Lung (tissue), 12 donors: ENCODE results near the gene STAM2. TPM values are rescaled to one million over a fixed set of nuclear protein-coding genes. Genes with fewer than 3 reads are reported as not detected.

Source experiments
- ATAC-seq: fragments of 200-7000 bp; cut with Tn5 transposase; one replicate; pipeline ENCODE4 v1.9.1; 2020; ENCODE audit warnings: moderate number of reproducible peaks; ENCODE audit not compliant: insufficient read depth, low FRiP score
- DNase-seq, 3 donors: peaks; one replicate each; pipeline ENCODE4 v3.0.0-alpha.2; 2013 to 2017
- H3K27ac ChIP-seq, 2 donors: one replicate each; pipeline ENCODE4 v1.5.1; 2013; ENCODE audit warnings: mild to moderate bottlenecking in 2 of 2, moderate library complexity in 2 of 2, control low read depth in 1 of 2, inconsistent platforms in 1 of 2, low read depth in 1 of 2, low read length in 1 of 2
- H3K27me3 ChIP-seq, 3 donors: one replicate each; pipeline ENCODE4 v1.5.1; 2013; ENCODE audit warnings: low read length in 2 of 3; ENCODE audit not compliant: control insufficient read depth in 3 of 3, insufficient read depth in 3 of 3
- H3K36me3 ChIP-seq, 4 donors: one replicate each; pipeline ENCODE4 v1.5.1; 2013; ENCODE audit warnings: low read length in 4 of 4, mild to moderate bottlenecking in 1 of 4, moderate library complexity in 1 of 4; ENCODE audit not compliant: control insufficient read depth in 4 of 4, insufficient read depth in 4 of 4
- H3K4me1 ChIP-seq, 5 donors: one replicate each; pipeline ENCODE4 v1.5.1; 2013; ENCODE audit warnings: low read length in 5 of 5, mild to moderate bottlenecking in 2 of 5, moderate library complexity in 1 of 5; ENCODE audit not compliant: control insufficient read depth in 5 of 5, insufficient read depth in 5 of 5
- H3K4me3 ChIP-seq: one replicate; pipeline ENCODE4 v1.5.1; 2013; ENCODE audit warnings: mild to moderate bottlenecking, control low read depth, moderate library complexity
- H3K9ac ChIP-seq, 2 donors: one replicate each; pipeline ENCODE4 v1.5.1; 2013; ENCODE audit warnings: low read length in 2 of 2, control low read depth in 1 of 2; ENCODE audit not compliant: insufficient read depth in 1 of 2
- H3K9me3 ChIP-seq, 4 donors: one replicate each; pipeline ENCODE4 v1.5.1; 2013; ENCODE audit warnings: low read length in 3 of 4, mild to moderate bottlenecking in 1 of 4, moderate library complexity in 1 of 4; ENCODE audit not compliant: control insufficient read depth in 4 of 4, insufficient read depth in 3 of 4
- WGBS, 2 donors: extraction: QIAGEN DNeasy Blood & Tissue Kit; methylation state at CpG; one replicate each; pipeline ENCODE4 v1.1.7; 2013; 5-methylcytosine and 5-hydroxymethylcytosine counted together
- polyA plus RNA-seq, 2 donors: library from polyadenylated mRNA; stranded (reverse); fragments of 200-250 nt; gene quantifications; one replicate each; pipeline ENCODE4 v1.2.1, GENCODE V29; 2013
- total RNA-seq, 2 donors: library from RNA; depleted of rRNA in 1 of 2; stranded (reverse); fragments of >200 nt in 1 of 2; gene quantifications; one replicate each; pipeline ENCODE4 v1.2.1, GENCODE V29; 2014 to 2021
- TF ChIP-seq, protein P1 (sequence below): IDR thresholded peaks from 2 replicates; pipeline ENCODE4 v1.5.1; 2012; ENCODE audit warnings: mild to moderate bottlenecking; ENCODE audit errors: control extremely low read depth, extremely low read depth
- donor health status: control.
- donor health status: control.
- donor health status: Bipolar disorder and iron deficiency.
- donor health status: healthy.
- donor health status: DM: yes; HTN: yes; CAD: no.

The STAM2 gene
- total and polyA plus RNA-seq, 4 donors, result 8.0 to 62.1 (median 24.1) TPM

- no peak overlapping the region for H3K4me3 ChIP-seq
- H3K4me1 ChIP-seq, result peaks cover 0 to 3% (median 0%) of the 10 kb centered on the region in 5 donors
- 93 to 95% methylated on average over 1 of the region's 1 CpG for WGBS, 2 donors
- no peak overlapping the region for H3K9ac ChIP-seq
- peaks cover 0 to 8% (median 1%) of the 10 kb centered on the region in 4 donors for H3K36me3 ChIP-seq
- TF ChIP-seq, protein P1, sequence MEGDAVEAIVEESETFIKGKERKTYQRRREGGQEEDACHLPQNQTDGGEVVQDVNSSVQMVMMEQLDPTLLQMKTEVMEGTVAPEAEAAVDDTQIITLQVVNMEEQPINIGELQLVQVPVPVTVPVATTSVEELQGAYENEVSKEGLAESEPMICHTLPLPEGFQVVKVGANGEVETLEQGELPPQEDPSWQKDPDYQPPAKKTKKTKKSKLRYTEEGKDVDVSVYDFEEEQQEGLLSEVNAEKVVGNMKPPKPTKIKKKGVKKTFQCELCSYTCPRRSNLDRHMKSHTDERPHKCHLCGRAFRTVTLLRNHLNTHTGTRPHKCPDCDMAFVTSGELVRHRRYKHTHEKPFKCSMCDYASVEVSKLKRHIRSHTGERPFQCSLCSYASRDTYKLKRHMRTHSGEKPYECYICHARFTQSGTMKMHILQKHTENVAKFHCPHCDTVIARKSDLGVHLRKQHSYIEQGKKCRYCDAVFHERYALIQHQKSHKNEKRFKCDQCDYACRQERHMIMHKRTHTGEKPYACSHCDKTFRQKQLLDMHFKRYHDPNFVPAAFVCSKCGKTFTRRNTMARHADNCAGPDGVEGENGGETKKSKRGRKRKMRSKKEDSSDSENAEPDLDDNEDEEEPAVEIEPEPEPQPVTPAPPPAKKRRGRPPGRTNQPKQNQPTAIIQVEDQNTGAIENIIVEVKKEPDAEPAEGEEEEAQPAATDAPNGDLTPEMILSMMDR, result no peak
- no peaks in the 10 kb centered on the region for H3K9me3 ChIP-seq
- no peak overlapping the region for H3K27ac ChIP-seq
- DNase-seq, result no peak
- no peaks in the 10 kb centered on the region for H3K27me3 ChIP-seq
- ATAC-seq, result no peak
Measured at GRCh38 chr2:152157253-152157652, 18.3 kb downstream of the STAM2 start.

- ATAC-seq, result no peak
- WGBS, 2 donors, result 56 to 59% methylated on average over 4 of the region's 4 CpGs
- TF ChIP-seq, protein P1, result no peak
Measured at GRCh38 chr2:152155209-152155608, 20.4 kb downstream of the STAM2 start.

GRCh38 chr2:152154462-152154861, 21.1 kb downstream of the STAM2 start:
- 94 to 96% methylated on average over 7 of the region's 7 CpGs for WGBS, 2 donors
- TF ChIP-seq, protein P1, result no peak
- no peak overlapping the region for H3K27ac ChIP-seq
- peaks cover 0 to 3% (median 0%) of the 10 kb centered on the region in 5 donors for H3K4me1 ChIP-seq
- no peak overlapping the region for H3K4me3 ChIP-seq
- H3K9ac ChIP-seq, result no peak overlapping the region
- no peak for DNase-seq
- ATAC-seq, result no peak
- no peaks in the 10 kb centered on the region for H3K27me3 ChIP-seq
- H3K9me3 ChIP-seq, result no peaks in the 10 kb centered on the region
- peaks cover 0 to 8% (median 1%) of the 10 kb centered on the region in 4 donors for H3K36me3 ChIP-seq

More at GRCh38 chr2:152155209-152155608, 20.4 kb downstream of the STAM2 start:
- Histone ChIP-seq H3K9me3 (no peaks in the 10 kb centered on the region), H3K27me3 (no peaks in the 10 kb centered on the region), H3K36me3 (peaks cover 0 to 8% (median 1%) of the 10 kb centered on the region in 4 donors), H3K4me1 (peaks cover 0 to 3% (median 0%) of the 10 kb centered on the region in 5 donors), H3K9ac (no peak overlapping the region), H3K4me3 (no peak overlapping the region), H3K27ac (no peak overlapping the region)
- DNase-seq, result peak in 2 of 3 donors; percentile 29 to 39
